ENCODE measurements around the gene S100A2. TPM values are rescaled to one million over a fixed set of nuclear protein-coding genes. Genes with fewer than 3 reads are reported as not detected.
"Not testable (repeated sequence)": the region's sequence is repeated elsewhere in the genome, so short reads cannot be mapped to it uniquely, and the experiment has no call there.

The S100A2 gene
- total RNA-seq, 2 donors from 2014 or later, result not detected

DNA sequence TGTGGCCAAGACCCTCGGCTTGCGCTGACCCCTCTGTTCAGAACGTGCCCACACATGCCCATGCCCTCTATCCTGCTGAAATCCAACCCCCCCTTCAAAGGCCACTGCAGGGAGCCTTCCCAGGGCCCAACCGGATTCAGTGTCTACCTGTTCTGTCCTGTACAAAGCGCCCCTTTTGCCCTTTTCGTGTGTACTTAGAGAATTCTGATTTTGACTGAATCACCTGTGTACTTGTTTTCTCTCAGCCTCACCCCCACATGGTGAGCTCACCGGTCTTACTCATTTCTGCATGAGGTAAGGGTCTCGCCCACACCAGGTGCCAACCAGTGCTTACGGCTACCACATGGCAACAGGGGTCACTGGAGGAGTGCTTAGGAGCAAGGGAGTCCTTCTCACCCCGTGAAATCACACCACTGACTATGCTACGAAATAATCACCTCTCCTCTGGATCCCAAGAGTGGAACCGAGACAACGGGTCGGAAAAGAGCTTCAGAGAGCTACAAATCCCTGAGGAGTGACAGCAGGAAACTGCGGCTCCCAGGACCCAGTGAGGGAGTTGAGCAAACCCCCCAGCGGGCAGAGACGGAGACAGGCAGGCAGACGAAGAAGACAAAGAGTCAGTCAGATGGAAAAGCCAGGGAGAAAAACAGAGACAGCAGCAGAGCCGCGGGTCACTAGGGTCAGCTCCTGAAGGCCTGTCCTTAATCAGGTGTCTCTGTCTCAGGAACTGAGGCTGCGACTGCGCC lies 2.1 kb upstream of the S100A2 start:
- Histone ChIP-seq H3K4me1 (peaks cover 0 to 50% of the 10 kb centered on the region in 2 donors), H3K4me3 (peak overlapping the region in 1 of 2 donors; percentile 23), H3K27ac (peak overlapping the region; percentile 84 to 89), H3K9me3 (no peaks in the 10 kb centered on the region), H3K36me3 (no peaks in the 10 kb centered on the region), H3K27me3 (no peaks in the 10 kb centered on the region)
- no peak for DNase-seq (ENCODE audit: low spot score)
- TF ChIP-seq CTCF (IDR thresholded peaks at IDR 0.05), result no peak

GRCh38 chr1:153566414-153567371 lies 1.0 kb upstream of the S100A2 start:
- Histone ChIP-seq H3K27ac (peak overlapping the region; percentile 84 to 89), H3K36me3 (no peaks in the 10 kb centered on the region), H3K9me3 (no peaks in the 10 kb centered on the region), H3K4me1 (peaks cover 0 to 41% of the 10 kb centered on the region in 2 donors), H3K27me3 (no peaks in the 10 kb centered on the region), H3K4me3 (no peak overlapping the region)
- no peak for TF ChIP-seq CTCF (IDR thresholded peaks at IDR 0.05)
- peak; percentile 98 for DNase-seq (ENCODE audit: low spot score)

- Histone ChIP-seq H3K9me3 (no peaks in the 10 kb centered on the region), H3K27me3 (no peaks in the 10 kb centered on the region), H3K27ac (no peak overlapping the region), H3K36me3 (no peaks in the 10 kb centered on the region), H3K4me1 (peaks cover 0 to 39% of the 10 kb centered on the region in 2 donors), H3K4me3 (no peak overlapping the region)
- TF ChIP-seq CTCF (IDR thresholded peaks at IDR 0.05), result no peak
- no peak for DNase-seq (ENCODE audit: low spot score)
These were observed 1.7 kb downstream of the S100A2 start for GRCh38 chr1:153563991-153564390.

DNA sequence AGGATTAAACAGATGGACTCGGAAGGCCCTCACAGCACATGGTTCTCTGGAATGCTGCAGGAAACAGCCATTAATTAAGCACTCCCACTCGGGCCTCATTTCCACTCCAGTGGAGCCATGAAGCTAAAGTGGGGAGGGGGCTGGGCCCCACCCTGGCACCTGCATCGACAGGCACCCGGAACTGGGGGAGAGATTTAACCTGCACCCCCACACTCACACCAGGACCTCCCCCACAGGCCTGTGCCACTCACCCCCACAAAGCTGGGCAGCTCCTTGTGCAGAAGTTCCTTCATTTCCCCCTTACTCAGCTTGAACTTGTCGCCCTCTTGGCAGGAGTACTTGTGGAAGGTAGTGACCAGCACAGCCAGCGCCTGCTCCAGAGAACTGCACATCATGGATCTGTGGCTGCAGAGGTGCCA lies 2.2 kb downstream of the S100A2 start:
- no peak overlapping the region for H3K4me3 ChIP-seq
- no peaks in the 10 kb centered on the region for H3K36me3 ChIP-seq
- H3K27me3 ChIP-seq, result no peaks in the 10 kb centered on the region
- H3K9me3 ChIP-seq, result no peaks in the 10 kb centered on the region
- no peak for DNase-seq (ENCODE audit: low spot score)
- peaks cover 0 to 34% of the 10 kb centered on the region in 2 donors for H3K4me1 ChIP-seq
- TF ChIP-seq CTCF (IDR thresholded peaks at IDR 0.05), result no peak
- no peak overlapping the region for H3K27ac ChIP-seq

DNA sequence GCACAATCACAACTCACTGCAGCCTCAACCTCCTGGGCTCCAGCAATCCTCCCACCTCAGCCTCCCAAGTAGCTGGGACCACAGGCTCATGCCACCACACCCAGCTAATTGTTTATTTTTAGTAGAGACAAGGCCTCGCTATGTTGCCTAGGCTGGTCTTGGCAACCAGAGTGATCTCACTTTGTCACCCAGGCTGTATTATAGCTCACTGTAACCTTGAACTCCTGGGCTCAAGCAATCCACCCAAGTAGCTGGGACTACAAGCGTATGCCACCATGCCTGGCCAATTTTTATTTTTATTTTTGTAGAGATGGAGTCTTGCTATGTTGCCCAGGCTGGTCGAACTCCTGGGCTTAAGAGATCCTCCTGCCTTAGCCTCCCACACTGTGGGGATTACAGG lies 3.6 kb downstream of the S100A2 start:
- not testable (repeated sequence) for DNase-seq (ENCODE audit: low spot score); H3K36me3 ChIP-seq; H3K4me3 ChIP-seq; H3K27me3 ChIP-seq; H3K27ac ChIP-seq; H3K9me3 ChIP-seq
- peaks cover 0 to 19% of the 10 kb centered on the region in 2 donors for H3K4me1 ChIP-seq

DNA sequence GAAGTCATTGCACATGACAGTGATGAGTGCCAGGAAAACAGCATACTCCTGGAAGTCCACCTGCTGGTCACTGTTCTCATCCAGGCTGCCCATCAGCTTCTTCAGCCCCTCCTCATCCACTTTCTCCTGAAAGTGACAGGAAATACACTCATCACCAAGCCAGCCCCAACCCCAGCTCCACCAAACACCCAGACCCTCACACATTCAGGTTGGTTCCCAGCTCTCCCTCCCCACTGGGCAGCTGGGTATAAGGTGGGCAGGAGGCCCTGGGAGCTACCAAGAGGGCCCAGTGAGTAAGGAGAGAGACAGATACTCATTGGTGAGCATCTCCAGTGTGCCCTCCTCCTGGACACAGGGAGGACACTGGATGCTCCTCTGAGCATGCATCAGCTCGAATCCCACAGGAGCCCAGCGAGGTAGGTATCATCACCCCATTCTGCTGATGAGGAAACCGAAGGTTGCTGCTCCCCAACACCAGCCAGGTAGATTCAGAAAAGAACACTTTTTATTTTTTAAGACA lies 4.1 kb downstream of the S100A2 start:
- H3K4me1 ChIP-seq, result peaks cover 0 to 14% of the 10 kb centered on the region in 2 donors
- H3K27me3 ChIP-seq, result no peaks in the 10 kb centered on the region
- H3K36me3 ChIP-seq, result no peaks in the 10 kb centered on the region
- H3K9me3 ChIP-seq, result no peaks in the 10 kb centered on the region
- no peak for TF ChIP-seq CTCF (IDR thresholded peaks at IDR 0.05)
- DNase-seq (ENCODE audit: low spot score), result no peak
- H3K27ac ChIP-seq, result no peak overlapping the region
- no peak overlapping the region for H3K4me3 ChIP-seq
